ENCODE results near the gene IQGAP1.

GRCh38 chr15:90423801-90424319 lies 35.8 kb downstream of the IQGAP1 start:
- TF ChIP-seq CTCF (conservative IDR thresholded peaks at IDR 0.05 in 1 of 2, IDR thresholded peaks at IDR 0.05 in 1 of 2; ENCODE audit: low read depth in 1 of 2, low read length in 2 of 2) (no peak), EZH2 (IDR thresholded peaks at IDR 0.05; ENCODE audit: low read length, missing control alignments) (no peak)
